OCI-LY3 (cell line): ENCODE measurements around the gene OGA.

ENCODE experiments used
- H2AFZ ChIP-seq: fragments of 200-600, 300-600 bp; shearing (Covaris generic); 2 replicates; pipeline ENCODE4 v1.6.0; 2014; ENCODE audit warnings: antibody characterized with exemption, low read depth, low read length
- H3K27ac ChIP-seq: fragments of 200-600, 300-600 bp; sonication (generic); 2 replicates; pipeline ENCODE4 v1.5.1; 2014; ENCODE audit warnings: mild to moderate bottlenecking, low read length, moderate library complexity, mixed read lengths
- H3K27me3 ChIP-seq: fragments of 200-600, 300-600 bp; sonication (generic); 2 replicates; pipeline ENCODE4 v1.6.1; 2014; ENCODE audit warnings: low read depth, low read length, mixed read lengths
- H3K36me3 ChIP-seq: fragments of 200-600, 300-600 bp; sonication (generic); replicated peaks from 2 replicates; pipeline ENCODE3; 2014; ENCODE audit warnings: low read depth, low read length, mixed read lengths
- H3K4me1 ChIP-seq: fragments of 300-600, 200-600 bp; sonication (generic); 2 replicates; pipeline ENCODE4 v1.6.1; 2014; ENCODE audit warnings: low read length, mixed read lengths
- H3K4me2 ChIP-seq: fragments of 200-600, 300-600 bp; sonication (generic); 2 replicates; pipeline ENCODE4 v1.6.1; 2014; ENCODE audit warnings: low read length, mixed read lengths
- H3K4me3 ChIP-seq: fragments of 300-600, 200-600 bp; sonication (generic); 2 replicates; pipeline ENCODE4 v1.5.1; 2014; ENCODE audit warnings: antibody characterized with exemption, mild to moderate bottlenecking, low read length, moderate library complexity
- H3K79me2 ChIP-seq: fragments of 300-600, 200-600 bp; shearing (Covaris generic); 2 replicates; pipeline ENCODE4 v1.6.1; 2014; ENCODE audit warnings: mild to moderate bottlenecking, low read length, mixed read lengths
- H3K9ac ChIP-seq: fragments of 300-600, 200-600 bp; shearing (Covaris generic); 2 replicates; pipeline ENCODE4 v1.6.0; 2014; ENCODE audit warnings: mild to moderate bottlenecking, low read length, moderate library complexity
- H3K9me3 ChIP-seq: fragments of 200-600, 300-600 bp; shearing (Covaris generic); 2 replicates; pipeline ENCODE4 v1.6.1; 2014; ENCODE audit warnings: low read length, mixed read lengths; ENCODE audit not compliant: insufficient read depth
- H4K20me1 ChIP-seq: fragments of 200-600, 300-600 bp; sonication (generic); 2 replicates; pipeline ENCODE4 v1.6.1; 2016; ENCODE audit warnings: low read length, mixed read lengths; ENCODE audit not compliant: insufficient read depth
- EZH2phosphoT487 ChIP-seq: fragments of 200-600 bp; shearing (Covaris generic); IDR thresholded peaks from 2 replicates; pipeline ENCODE4 v1.6.1; 2018; ENCODE audit warnings: antibody characterized with exemption, mixed run types, low read depth
- TF ChIP-seq, protein P1 (sequence below): fragments of 200-600, 300-600 bp; sonication (generic); IDR thresholded peaks from 2 replicates; pipeline ENCODE4 v1.5.1; 2014; ENCODE audit warnings: antibody characterized with exemption, low read length, low read depth

The OGA gene

DNA sequence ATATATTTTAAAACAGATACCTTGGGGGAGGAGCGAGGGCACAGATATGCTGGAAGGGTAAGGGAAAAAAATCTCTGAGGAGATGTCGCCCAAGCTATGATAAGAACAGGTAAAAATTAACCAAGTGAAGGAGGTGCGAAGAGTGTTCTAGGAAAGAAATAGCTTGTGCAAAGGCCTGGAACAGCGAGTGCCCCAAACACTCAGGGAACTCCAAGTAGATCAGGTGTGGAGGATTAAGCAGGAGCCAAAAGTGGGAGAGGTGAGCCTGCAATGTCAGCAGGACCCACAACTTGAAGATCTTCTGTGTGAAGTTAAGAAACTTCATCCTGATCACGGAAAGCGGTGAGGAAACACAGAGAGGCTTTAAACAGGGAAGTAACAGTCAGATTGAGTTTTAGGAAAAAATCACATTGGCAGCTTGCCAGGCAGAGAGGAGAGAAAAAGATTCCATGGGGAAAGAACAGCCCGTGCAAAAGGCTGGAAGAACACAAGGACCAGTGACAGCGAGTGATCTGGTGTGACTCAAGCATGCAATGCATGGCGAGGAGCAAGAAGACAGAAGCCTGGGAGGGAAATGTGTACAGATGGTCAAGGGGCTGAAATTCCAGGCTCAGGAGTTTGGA, 73.1 kb downstream of the OGA start:
- Histone ChIP-seq H3K79me2 (no peaks in the 10 kb centered on the region), H3K9ac (no peak overlapping the region), H3K4me1 (no peaks in the 10 kb centered on the region), H3K4me2 (no peak overlapping the region), H3K4me3 (no peak overlapping the region), H3K27ac (no peak overlapping the region), H2AFZ (no peak overlapping the region), H3K9me3 (no peaks in the 10 kb centered on the region), H3K36me3 (no peaks in the 10 kb centered on the region), H3K27me3 (no peaks in the 10 kb centered on the region), H4K20me1 (no peaks in the 10 kb centered on the region)
- no peak for TF ChIP-seq EZH2phosphoT487
- TF ChIP-seq, protein P1, sequence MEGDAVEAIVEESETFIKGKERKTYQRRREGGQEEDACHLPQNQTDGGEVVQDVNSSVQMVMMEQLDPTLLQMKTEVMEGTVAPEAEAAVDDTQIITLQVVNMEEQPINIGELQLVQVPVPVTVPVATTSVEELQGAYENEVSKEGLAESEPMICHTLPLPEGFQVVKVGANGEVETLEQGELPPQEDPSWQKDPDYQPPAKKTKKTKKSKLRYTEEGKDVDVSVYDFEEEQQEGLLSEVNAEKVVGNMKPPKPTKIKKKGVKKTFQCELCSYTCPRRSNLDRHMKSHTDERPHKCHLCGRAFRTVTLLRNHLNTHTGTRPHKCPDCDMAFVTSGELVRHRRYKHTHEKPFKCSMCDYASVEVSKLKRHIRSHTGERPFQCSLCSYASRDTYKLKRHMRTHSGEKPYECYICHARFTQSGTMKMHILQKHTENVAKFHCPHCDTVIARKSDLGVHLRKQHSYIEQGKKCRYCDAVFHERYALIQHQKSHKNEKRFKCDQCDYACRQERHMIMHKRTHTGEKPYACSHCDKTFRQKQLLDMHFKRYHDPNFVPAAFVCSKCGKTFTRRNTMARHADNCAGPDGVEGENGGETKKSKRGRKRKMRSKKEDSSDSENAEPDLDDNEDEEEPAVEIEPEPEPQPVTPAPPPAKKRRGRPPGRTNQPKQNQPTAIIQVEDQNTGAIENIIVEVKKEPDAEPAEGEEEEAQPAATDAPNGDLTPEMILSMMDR, result no peak

- Histone ChIP-seq H3K36me3 (no peaks in the 10 kb centered on the region), H3K79me2 (no peaks in the 10 kb centered on the region), H3K27me3 (no peaks in the 10 kb centered on the region), H3K4me2 (no peak overlapping the region), H3K9ac (no peak overlapping the region), H3K4me3 (no peak overlapping the region), H2AFZ (no peak overlapping the region), H3K27ac (no peak overlapping the region), H4K20me1 (no peaks in the 10 kb centered on the region), H3K4me1 (no peaks in the 10 kb centered on the region), H3K9me3 (no peaks in the 10 kb centered on the region)
- TF ChIP-seq, protein P1, result no peak
- TF ChIP-seq EZH2phosphoT487, result no peak
Measured at GRCh38 chr10:101744267-101744666, 74.0 kb downstream of the OGA start.

DNA sequence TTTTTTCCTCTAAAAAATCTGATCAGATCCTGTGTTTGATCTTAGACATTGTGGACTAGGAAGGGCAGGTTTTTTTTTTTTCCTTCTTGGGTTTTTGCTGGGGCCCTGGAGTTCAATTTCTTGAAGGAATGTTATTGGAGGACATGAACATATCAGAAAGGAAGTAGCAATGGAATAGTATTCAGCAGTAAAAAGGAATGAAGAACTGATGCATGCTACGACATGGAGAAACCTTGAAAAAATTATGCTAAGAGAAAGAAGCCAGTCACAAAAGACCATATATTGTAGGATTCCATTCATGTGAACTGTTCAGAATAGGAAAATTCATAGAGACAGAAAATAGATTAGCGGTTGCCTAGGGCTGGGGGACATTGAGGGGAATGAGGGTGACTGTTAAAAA, 76.3 kb downstream of the OGA start:
- Histone ChIP-seq H3K9ac (no peak overlapping the region), H4K20me1 (no peaks in the 10 kb centered on the region), H3K9me3 (no peaks in the 10 kb centered on the region), H3K4me1 (no peaks in the 10 kb centered on the region), H3K27ac (no peak overlapping the region), H2AFZ (no peak overlapping the region), H3K4me2 (no peak overlapping the region), H3K4me3 (no peak overlapping the region), H3K36me3 (no peaks in the 10 kb centered on the region), H3K27me3 (no peaks in the 10 kb centered on the region), H3K79me2 (no peaks in the 10 kb centered on the region)
- TF ChIP-seq EZH2phosphoT487, result no peak
- TF ChIP-seq, protein P1, result no peak

DNA sequence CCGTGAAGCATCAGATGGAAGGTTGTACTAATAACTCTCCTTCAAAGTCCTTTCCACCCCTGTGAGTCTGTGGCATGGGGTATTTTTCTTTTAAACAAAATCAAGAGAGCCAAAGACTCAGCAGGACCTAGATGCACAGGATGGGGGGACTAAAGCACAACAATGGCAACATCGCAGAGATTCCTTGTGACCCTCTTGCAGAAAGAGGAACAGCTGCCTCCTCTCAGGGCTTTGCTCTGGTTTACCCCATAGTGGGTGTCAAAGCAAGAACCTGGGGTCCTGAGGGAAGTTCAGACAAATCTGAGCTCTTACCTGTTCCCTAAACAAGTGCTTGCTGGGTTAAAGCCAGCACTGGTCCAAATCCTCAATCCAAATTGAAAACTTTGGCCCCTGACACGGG, 81.6 kb downstream of the OGA start:
- no peak overlapping the region for H3K9ac ChIP-seq
- H2AFZ ChIP-seq, result no peak overlapping the region
- H3K9me3 ChIP-seq, result no peaks in the 10 kb centered on the region
- no peaks in the 10 kb centered on the region for H3K27me3 ChIP-seq
- no peaks in the 10 kb centered on the region for H4K20me1 ChIP-seq
- H3K36me3 ChIP-seq, result no peaks in the 10 kb centered on the region
- no peak overlapping the region for H3K4me2 ChIP-seq
- no peak overlapping the region for H3K4me3 ChIP-seq
- H3K4me1 ChIP-seq, result no peaks in the 10 kb centered on the region
- H3K79me2 ChIP-seq, result no peaks in the 10 kb centered on the region
- TF ChIP-seq, protein P1, result no peak
- no peak for TF ChIP-seq EZH2phosphoT487
- no peak overlapping the region for H3K27ac ChIP-seq
